ENCODE data around the gene ATP13A1.

The ATP13A1 gene

DNA sequence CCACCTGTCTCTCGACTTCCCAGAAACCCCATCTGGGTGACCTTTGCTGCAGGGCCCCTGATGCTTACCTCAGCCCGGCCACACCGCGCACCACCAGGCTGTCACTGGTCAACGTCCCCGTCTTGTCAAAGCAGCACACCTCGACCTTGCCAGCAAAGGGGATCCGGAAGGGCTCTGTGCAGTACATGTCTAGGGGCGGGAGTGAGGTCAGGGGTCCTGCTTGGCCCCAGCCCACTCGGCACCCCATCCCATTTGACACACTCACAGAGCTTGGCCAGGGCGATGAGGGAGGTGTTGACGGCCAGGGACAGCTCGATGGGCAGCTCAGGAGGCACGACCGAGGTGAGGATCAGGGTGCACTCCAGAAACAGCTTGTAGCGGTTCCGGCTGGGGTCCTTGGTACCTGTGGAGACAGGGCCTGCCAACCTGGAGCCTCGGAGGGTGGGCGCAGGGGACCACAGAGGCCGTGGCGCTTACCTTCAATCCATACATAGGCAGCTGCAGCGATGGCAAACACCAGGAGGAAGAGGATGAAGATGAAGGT lies 8.4 kb downstream of the ATP13A1 start:
- Histone ChIP-seq H3K4me3 (ENCODE audit: low read depth in 1 of 2, low read length in 1 of 2) (no peak overlapping the region), H3K27ac (no peak overlapping the region), H3K27me3 (no peaks in the 10 kb centered on the region), H3K36me3 (peaks cover 94% of the 10 kb centered on the region), H3K9me3 (no peaks in the 10 kb centered on the region), H3K4me1 (ENCODE audit: control insufficient read depth in 1 of 2, insufficient read depth in 1 of 2, low read depth in 1 of 2, low read length in 1 of 2) (peaks cover 4% of the 10 kb centered on the region in 2 experiments)
- TF ChIP-seq, protein P1, sequence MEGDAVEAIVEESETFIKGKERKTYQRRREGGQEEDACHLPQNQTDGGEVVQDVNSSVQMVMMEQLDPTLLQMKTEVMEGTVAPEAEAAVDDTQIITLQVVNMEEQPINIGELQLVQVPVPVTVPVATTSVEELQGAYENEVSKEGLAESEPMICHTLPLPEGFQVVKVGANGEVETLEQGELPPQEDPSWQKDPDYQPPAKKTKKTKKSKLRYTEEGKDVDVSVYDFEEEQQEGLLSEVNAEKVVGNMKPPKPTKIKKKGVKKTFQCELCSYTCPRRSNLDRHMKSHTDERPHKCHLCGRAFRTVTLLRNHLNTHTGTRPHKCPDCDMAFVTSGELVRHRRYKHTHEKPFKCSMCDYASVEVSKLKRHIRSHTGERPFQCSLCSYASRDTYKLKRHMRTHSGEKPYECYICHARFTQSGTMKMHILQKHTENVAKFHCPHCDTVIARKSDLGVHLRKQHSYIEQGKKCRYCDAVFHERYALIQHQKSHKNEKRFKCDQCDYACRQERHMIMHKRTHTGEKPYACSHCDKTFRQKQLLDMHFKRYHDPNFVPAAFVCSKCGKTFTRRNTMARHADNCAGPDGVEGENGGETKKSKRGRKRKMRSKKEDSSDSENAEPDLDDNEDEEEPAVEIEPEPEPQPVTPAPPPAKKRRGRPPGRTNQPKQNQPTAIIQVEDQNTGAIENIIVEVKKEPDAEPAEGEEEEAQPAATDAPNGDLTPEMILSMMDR (IDR thresholded peaks at IDR 0.05) = no peak

DNA sequence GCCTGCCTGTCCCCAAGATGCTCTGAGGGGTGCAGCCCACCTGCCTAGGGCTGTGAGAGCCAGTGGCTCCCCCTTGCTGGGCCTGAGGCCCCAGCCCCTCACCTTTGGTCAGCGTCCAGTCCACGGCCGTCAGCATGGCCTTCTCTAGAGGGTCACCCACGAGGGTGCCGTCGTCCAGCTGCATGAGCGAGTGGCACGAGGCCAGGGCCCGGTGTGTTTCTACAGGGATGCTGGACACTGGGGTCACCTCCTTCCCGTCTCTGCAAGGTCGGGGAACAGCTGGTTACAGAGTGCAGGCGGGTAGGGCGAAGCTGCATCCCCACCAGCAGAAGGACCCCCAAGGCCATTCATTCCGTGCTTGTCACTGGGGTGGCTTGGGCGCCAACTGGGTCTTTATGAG lies 9.0 kb downstream of the ATP13A1 start:
- Histone ChIP-seq H3K4me1 (ENCODE audit: control insufficient read depth in 1 of 2, insufficient read depth in 1 of 2, low read depth in 1 of 2, low read length in 1 of 2) (peaks cover 6% of the 10 kb centered on the region in 2 experiments), H3K27me3 (no peaks in the 10 kb centered on the region), H3K27ac (no peak overlapping the region), H3K36me3 (peaks cover 92% of the 10 kb centered on the region), H3K9me3 (no peaks in the 10 kb centered on the region), H3K4me3 (ENCODE audit: low read depth in 1 of 2, low read length in 1 of 2) (no peak overlapping the region)
- TF ChIP-seq, protein P1 (IDR thresholded peaks at IDR 0.05) = no peak

DNA sequence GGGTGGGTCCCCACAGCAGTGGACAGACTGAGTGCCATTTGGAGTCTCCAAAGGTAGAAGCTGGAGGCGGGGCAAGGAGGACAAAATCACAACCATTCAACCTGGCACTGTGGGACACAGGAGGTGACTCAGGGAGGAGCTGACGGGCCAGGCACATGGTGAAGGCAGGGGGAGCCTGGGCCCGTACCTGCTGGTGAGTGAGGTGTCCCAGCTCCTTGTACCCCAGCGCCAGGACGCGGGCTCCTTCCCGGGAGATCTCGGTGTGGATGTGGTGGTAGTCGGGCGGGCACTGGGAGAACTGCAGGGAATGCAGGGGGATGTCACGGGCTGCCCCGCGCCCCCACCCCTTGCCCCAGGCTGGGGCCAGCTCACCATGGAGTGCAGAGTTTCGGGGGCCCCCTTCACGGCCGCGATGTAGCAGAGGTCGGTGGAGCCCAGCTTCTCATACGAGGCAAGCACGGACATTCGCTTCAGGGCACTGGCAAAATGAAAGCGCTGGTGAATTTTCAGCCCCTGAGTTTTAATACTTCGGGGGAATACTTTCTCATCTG lies 9.8 kb downstream of the ATP13A1 start:
- TF ChIP-seq, protein P1 (IDR thresholded peaks at IDR 0.05) = no peak
- no peaks in the 10 kb centered on the region for H3K9me3 ChIP-seq
- H3K4me1 ChIP-seq (ENCODE audit: control insufficient read depth in 1 of 2, insufficient read depth in 1 of 2, low read depth in 1 of 2, low read length in 1 of 2) = peaks cover 6% of the 10 kb centered on the region in 2 experiments
- H3K4me3 ChIP-seq (ENCODE audit: low read depth in 1 of 2, low read length in 1 of 2) = no peak overlapping the region
- no peaks in the 10 kb centered on the region for H3K27me3 ChIP-seq
- peaks cover 89% of the 10 kb centered on the region for H3K36me3 ChIP-seq
- H3K27ac ChIP-seq = no peak overlapping the region

DNA sequence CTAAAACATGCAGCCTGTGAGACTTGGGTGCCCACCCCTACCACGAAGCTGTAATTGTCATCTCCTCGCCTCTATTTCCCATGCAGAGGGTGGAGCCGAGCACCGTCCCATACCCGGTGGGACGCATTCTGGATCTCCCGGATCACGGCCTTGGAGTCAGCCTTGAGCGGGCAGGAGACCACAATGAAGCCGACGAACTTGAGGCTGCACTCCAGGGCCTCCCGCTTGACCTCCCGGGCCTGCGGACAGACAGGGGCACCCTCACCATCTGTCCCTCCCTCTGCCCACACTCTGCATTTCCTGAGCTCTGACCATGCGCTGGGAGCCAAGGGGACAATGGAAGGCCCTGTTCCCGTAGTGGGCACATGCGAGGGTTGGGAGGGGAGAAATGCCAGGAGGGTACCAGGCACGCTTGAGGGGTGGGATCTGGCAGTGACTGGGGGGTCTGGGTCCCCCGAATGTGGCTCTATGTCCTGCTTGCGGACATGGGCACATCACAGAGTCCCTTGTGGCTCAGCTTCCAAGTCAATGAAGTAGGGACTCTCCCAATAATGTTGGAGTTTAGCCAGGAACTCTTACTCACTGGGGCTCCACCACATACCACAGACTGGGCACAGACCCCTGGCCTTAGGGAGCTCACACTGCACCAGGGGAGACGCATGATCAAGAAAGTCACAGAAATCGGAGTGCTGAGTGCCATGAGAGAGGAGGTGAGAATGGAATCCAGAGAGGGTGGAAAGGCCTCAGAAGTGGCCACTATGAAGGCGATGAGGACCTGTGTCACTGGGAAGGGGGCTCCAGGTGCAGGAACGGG lies 10.8 kb downstream of the ATP13A1 start:
- TF ChIP-seq, protein P1 (IDR thresholded peaks at IDR 0.05) = no peak
- Histone ChIP-seq H3K27me3 (no peaks in the 10 kb centered on the region), H3K4me3 (ENCODE audit: low read depth in 1 of 2, low read length in 1 of 2) (no peak overlapping the region)

DNA sequence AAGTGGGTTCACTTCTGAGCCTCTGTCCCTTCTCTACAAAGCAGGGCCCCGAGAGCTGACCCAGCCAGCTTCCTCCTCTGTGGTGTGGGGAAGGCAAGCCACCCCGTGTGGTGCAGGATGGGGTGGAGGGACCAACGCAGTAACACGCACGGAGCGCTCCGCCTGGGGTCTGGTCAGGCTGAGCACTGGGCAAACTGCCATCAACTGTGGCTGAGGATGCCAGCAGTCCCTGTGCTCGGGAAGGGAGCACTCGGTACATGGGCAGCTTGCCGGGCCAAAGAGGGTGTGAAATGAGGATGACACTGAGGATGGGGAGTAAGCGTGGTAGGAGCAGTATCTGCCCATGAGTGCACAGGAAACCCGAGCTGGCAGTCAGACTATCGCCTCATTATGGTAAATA lies 12.4 kb downstream of the ATP13A1 start:
- Histone ChIP-seq H3K4me1 (ENCODE audit: control insufficient read depth in 1 of 2, insufficient read depth in 1 of 2, low read depth in 1 of 2, low read length in 1 of 2) (peaks cover 6% of the 10 kb centered on the region in 2 experiments), H3K27me3 (no peaks in the 10 kb centered on the region), H3K27ac (no peak overlapping the region), H3K9me3 (no peaks in the 10 kb centered on the region), H3K4me3 (ENCODE audit: low read depth in 1 of 2, low read length in 1 of 2) (no peak overlapping the region), H3K36me3 (peaks cover 83% of the 10 kb centered on the region)
- TF ChIP-seq, protein P1 (IDR thresholded peaks at IDR 0.05) = no peak

More for the DNA sequence above, 10.8 kb downstream of the ATP13A1 start:
- Histone ChIP-seq H3K4me1 (ENCODE audit: control insufficient read depth in 1 of 2, insufficient read depth in 1 of 2, low read depth in 1 of 2, low read length in 1 of 2) (peaks cover 6% of the 10 kb centered on the region in 2 experiments), H3K27ac (no peak overlapping the region), H3K9me3 (no peaks in the 10 kb centered on the region), H3K36me3 (peaks cover 83% of the 10 kb centered on the region)

Measured in neutrophil (primary cell).